ENCODE results near the gene MAB21L2. TPM values are rescaled to one million over a fixed set of nuclear protein-coding genes. Genes with fewer than 3 reads are reported as not detected.

The MAB21L2 gene
- polyA plus RNA-seq, 1 of the 3 experiments (the other 2 are of a cell fraction): 0.92 TPM

DNA sequence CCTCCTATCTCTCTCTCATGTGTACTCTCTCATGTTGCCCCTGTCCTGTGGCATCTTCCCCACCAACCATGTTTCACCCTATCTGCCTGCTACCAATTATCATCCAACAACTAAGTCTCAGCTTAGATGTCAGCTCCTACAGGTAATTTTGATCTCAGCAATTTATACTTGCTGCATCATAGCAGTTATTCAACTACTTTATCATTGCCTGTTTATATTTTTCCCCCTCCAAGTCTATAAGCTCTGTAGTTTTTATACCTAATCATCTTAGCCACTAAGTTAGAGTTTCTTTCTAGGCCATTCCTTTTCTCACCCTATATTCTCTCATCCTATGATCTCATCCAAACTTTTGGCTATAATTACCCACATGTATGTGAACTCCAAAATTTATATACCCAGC lies 50.7 kb downstream of the MAB21L2 start:
- Histone ChIP-seq H3K9ac (no peak overlapping the region), H3K4me1 (ENCODE audit: control insufficient read depth in 1 of 2, insufficient read depth in 2 of 2, low read depth in 1 of 2, low read length in 1 of 2) (no peaks in the 10 kb centered on the region), H3K4me2 (no peak overlapping the region), H3K27me3 (ENCODE audit: insufficient read depth) (no peaks in the 10 kb centered on the region), H3K79me2 (ENCODE audit: insufficient read depth) (no peaks in the 10 kb centered on the region), H2AFZ (ENCODE audit: low read depth) (no peak overlapping the region), H3K9me2 (no peaks in the 10 kb centered on the region), H3K27ac (ENCODE audit: low read depth in 2 of 2, low read length in 1 of 2) (no peak overlapping the region), H4K20me1 (ENCODE audit: insufficient read depth) (no peaks in the 10 kb centered on the region), H3K4me3 (ENCODE audit: low read depth in 2 of 2, low read length in 1 of 2) (no peak overlapping the region), H3K9me3 (peaks cover 7% of the 10 kb centered on the region; the same call in 1 of the 2 replicates), H3K36me3 (replicated peaks in 1 of 2; ENCODE audit: control insufficient read depth in 1 of 2, insufficient read depth in 2 of 2, low read length in 1 of 2) (no peaks in the 10 kb centered on the region), H3F3A (replicated peaks; ENCODE audit: insufficient read depth) (no peaks in the 10 kb centered on the region)
- TF ChIP-seq TAF1 (IDR thresholded peaks at IDR 0.05; ENCODE audit: borderline replicate concordance, low read depth, low read length) (no peak), SMC3 (IDR thresholded peaks at IDR 0.05; ENCODE audit: low read depth, low read length) (no peak), FOXM1 (IDR thresholded peaks at IDR 0.05; ENCODE audit: low read depth) (no peak), TCF12 (IDR thresholded peaks at IDR 0.05) (no peak), RCOR1 (IDR thresholded peaks at IDR 0.05; ENCODE audit: low read length) (no peak), EP300 (IDR thresholded peaks at IDR 0.05; ENCODE audit: borderline replicate concordance in 1 of 2, low read depth in 1 of 2, low read length in 1 of 2) (no peak), YY1 (IDR thresholded peaks at IDR 0.05; ENCODE audit: low read depth) (no peak), PBX3 (IDR thresholded peaks at IDR 0.05) (no peak), GABPA (IDR thresholded peaks at IDR 0.05; ENCODE audit: low read depth) (no peak), RAD21 (IDR thresholded peaks at IDR 0.05; ENCODE audit: low read length) (no peak), MXI1 (IDR thresholded peaks at IDR 0.05; ENCODE audit: low read depth, low read length) (no peak)
- TF ChIP-seq, protein P1, sequence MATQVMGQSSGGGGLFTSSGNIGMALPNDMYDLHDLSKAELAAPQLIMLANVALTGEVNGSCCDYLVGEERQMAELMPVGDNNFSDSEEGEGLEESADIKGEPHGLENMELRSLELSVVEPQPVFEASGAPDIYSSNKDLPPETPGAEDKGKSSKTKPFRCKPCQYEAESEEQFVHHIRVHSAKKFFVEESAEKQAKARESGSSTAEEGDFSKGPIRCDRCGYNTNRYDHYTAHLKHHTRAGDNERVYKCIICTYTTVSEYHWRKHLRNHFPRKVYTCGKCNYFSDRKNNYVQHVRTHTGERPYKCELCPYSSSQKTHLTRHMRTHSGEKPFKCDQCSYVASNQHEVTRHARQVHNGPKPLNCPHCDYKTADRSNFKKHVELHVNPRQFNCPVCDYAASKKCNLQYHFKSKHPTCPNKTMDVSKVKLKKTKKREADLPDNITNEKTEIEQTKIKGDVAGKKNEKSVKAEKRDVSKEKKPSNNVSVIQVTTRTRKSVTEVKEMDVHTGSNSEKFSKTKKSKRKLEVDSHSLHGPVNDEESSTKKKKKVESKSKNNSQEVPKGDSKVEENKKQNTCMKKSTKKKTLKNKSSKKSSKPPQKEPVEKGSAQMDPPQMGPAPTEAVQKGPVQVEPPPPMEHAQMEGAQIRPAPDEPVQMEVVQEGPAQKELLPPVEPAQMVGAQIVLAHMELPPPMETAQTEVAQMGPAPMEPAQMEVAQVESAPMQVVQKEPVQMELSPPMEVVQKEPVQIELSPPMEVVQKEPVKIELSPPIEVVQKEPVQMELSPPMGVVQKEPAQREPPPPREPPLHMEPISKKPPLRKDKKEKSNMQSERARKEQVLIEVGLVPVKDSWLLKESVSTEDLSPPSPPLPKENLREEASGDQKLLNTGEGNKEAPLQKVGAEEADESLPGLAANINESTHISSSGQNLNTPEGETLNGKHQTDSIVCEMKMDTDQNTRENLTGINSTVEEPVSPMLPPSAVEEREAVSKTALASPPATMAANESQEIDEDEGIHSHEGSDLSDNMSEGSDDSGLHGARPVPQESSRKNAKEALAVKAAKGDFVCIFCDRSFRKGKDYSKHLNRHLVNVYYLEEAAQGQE (IDR thresholded peaks at IDR 0.05; ENCODE audit: low read depth, low read length): no peak
- TF ChIP-seq, protein P2, sequence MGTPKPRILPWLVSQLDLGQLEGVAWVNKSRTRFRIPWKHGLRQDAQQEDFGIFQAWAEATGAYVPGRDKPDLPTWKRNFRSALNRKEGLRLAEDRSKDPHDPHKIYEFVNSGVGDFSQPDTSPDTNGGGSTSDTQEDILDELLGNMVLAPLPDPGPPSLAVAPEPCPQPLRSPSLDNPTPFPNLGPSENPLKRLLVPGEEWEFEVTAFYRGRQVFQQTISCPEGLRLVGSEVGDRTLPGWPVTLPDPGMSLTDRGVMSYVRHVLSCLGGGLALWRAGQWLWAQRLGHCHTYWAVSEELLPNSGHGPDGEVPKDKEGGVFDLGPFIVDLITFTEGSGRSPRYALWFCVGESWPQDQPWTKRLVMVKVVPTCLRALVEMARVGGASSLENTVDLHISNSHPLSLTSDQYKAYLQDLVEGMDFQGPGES (IDR thresholded peaks at IDR 0.05; ENCODE audit: low read depth, low read length): no peak
- TF ChIP-seq, protein P3, sequence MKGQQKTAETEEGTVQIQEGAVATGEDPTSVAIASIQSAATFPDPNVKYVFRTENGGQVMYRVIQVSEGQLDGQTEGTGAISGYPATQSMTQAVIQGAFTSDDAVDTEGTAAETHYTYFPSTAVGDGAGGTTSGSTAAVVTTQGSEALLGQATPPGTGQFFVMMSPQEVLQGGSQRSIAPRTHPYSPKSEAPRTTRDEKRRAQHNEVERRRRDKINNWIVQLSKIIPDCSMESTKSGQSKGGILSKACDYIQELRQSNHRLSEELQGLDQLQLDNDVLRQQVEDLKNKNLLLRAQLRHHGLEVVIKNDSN (IDR thresholded peaks at IDR 0.05; ENCODE audit: borderline replicate concordance, low read depth): no peak
- TF ChIP-seq, protein P4, sequence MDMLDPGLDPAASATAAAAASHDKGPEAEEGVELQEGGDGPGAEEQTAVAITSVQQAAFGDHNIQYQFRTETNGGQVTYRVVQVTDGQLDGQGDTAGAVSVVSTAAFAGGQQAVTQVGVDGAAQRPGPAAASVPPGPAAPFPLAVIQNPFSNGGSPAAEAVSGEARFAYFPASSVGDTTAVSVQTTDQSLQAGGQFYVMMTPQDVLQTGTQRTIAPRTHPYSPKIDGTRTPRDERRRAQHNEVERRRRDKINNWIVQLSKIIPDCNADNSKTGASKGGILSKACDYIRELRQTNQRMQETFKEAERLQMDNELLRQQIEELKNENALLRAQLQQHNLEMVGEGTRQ (IDR thresholded peaks at IDR 0.05; ENCODE audit: borderline replicate concordance, low read depth, low read length): no peak
- CTCF ChIA-PET: interaction anchor here (0.8 kb wide), 1 partner anchor 101 kb away, joined by 3 read pairs; no protein-coding TSS in a partner anchor
- POLR2A ChIA-PET: no interaction called here
- DNase-seq: no peak

All from SK-N-SH (cell line).